ENCODE measurements around the gene LRRK2. TPM values are rescaled to one million over a fixed set of nuclear protein-coding genes. Genes with fewer than 3 reads are reported as not detected.
"Not testable (repeated sequence)": the region's sequence is repeated elsewhere in the genome, so short reads cannot be mapped to it uniquely, and the experiment has no call there.

Gene LRRK2
- total RNA-seq, 3 donors from 2014 or later: 11.1 to 30.9 (median 13.5) TPM

DNA sequence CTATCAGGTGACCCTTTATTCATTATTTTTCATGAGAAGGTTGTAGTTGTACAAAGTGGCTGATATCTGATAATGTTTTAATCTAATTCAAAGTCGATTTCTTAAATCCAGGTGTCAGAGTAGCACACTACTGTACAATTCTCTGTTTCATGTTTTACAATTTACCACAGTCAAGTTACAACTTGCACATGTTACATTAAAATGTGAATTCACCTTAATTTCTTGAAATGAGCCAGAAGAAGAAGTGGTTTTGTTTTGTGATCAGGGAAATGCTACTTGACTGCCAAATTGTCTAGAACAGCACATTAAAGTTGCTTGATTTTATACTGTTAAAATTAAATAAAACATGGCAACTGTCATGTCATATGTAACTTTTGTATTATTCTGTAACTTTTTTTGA is 23.2 kb downstream of the LRRK2 start:
- no peaks in the 10 kb centered on the region for H3K4me1 ChIP-seq
- H3K4me3 ChIP-seq: no peak overlapping the region
- no peaks in the 10 kb centered on the region for H3K9me3 ChIP-seq
- intact Hi-C loops (cut with DNase I; ENCODE audit: low total_unique reads): no loop called here
- no peak overlapping the region for H3K27ac ChIP-seq
- no peak for DNase-seq (ENCODE audit: low spot score in 2 of 2)
- no peaks in the 10 kb centered on the region for H3K36me3 ChIP-seq
- H3K27me3 ChIP-seq: no peaks in the 10 kb centered on the region
- TF ChIP-seq, protein P1, sequence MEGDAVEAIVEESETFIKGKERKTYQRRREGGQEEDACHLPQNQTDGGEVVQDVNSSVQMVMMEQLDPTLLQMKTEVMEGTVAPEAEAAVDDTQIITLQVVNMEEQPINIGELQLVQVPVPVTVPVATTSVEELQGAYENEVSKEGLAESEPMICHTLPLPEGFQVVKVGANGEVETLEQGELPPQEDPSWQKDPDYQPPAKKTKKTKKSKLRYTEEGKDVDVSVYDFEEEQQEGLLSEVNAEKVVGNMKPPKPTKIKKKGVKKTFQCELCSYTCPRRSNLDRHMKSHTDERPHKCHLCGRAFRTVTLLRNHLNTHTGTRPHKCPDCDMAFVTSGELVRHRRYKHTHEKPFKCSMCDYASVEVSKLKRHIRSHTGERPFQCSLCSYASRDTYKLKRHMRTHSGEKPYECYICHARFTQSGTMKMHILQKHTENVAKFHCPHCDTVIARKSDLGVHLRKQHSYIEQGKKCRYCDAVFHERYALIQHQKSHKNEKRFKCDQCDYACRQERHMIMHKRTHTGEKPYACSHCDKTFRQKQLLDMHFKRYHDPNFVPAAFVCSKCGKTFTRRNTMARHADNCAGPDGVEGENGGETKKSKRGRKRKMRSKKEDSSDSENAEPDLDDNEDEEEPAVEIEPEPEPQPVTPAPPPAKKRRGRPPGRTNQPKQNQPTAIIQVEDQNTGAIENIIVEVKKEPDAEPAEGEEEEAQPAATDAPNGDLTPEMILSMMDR (IDR thresholded peaks at IDR 0.05): no peak
- TF ChIP-seq POLR2A (IDR thresholded peaks at IDR 0.05): no peak
- no peak for TF ChIP-seq POLR2AphosphoS5 (IDR thresholded peaks at IDR 0.05)

DNA sequence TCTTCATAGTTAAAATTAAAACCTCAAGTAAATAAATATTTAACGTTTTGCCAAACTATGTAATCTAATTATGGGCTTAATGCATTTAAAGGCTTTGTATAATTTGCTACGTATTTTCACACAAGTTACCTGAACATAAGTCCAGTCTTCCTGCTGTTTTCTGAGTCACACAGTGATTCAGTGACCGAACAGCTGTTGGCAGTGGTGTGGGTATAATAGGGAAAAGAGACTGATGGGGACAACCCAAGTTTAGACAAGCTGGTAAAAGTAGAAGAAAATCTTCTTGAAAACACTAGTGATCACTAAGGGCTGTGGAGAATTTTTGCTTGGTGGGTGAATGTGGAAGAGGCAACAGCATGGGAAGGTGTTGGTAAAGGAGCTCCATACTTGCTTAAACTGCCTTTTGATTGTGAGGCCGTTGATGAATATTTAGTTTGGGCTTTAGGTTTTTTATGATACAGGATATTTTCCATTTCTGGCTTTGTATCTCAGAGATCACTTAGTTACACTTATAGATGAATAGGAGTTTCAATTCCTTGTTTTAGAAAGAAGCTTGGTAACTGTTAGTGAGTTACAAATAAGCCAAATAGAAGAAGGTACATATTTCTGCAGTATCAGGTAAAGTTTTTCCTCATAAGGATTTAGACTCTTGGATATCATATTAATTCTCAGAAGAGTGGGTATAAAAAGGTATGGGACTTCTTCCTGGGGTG is 23.9 kb downstream of the LRRK2 start:
- Histone ChIP-seq H3K36me3 (no peaks in the 10 kb centered on the region), H3K4me3 (no peak overlapping the region), H3K9me3 (no peaks in the 10 kb centered on the region), H3K27ac (no peak overlapping the region), H3K4me1 (no peaks in the 10 kb centered on the region), H3K27me3 (no peaks in the 10 kb centered on the region)
- no peak for DNase-seq (ENCODE audit: low spot score in 2 of 2)
- TF ChIP-seq, protein P1 (IDR thresholded peaks at IDR 0.05): no peak
- TF ChIP-seq POLR2AphosphoS5 (IDR thresholded peaks at IDR 0.05): no peak
- no peak for TF ChIP-seq POLR2A (IDR thresholded peaks at IDR 0.05)
- intact Hi-C loops (cut with DNase I; ENCODE audit: low total_unique reads): no loop called here

DNA sequence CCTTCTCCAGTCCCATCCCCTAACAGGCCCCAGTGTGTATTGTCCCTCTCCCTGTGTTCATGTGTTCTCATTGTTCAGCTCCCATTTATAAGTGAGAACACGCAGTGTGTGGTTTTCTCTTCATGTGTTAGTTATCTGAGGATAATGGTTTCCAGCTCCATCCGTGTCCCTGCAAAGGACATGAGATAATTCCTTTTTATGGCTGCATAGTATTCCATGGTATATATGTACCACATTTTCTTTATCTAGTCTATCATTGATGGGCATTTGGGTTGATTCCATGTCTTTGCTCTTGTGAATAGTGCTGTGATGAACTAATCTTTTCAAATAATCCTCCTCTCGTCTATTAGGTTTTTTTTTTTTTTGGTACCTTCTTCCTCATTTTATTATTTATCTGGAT is 25.9 kb downstream of the LRRK2 start:
- H3K27ac ChIP-seq; H3K4me3 ChIP-seq; DNase-seq (ENCODE audit: low spot score in 2 of 2); H3K36me3 ChIP-seq; H3K27me3 ChIP-seq; H3K9me3 ChIP-seq; intact Hi-C loops (cut with DNase I; ENCODE audit: low total_unique reads); H3K4me1 ChIP-seq: not testable (repeated sequence)

DNA sequence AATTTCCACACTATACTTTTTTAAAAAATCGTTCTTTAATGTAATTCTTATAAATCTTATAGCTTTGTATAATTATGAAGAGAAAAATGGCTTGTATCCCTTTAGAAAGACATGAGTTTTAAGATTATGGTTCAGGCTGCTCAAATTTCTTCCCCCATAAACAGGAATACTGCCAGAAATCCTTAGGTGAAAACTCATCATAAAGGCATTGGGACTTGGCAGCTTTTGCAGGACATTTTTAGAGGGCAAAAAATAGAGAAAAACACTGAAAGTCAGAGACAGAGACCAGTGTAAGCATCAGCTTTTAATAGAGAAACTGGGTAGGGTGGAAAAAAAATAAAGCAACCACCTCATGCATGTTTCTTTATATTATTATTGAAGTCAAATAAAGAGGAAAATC is 29.1 kb downstream of the LRRK2 start:
- no peaks in the 10 kb centered on the region for H3K4me1 ChIP-seq
- no peaks in the 10 kb centered on the region for H3K27me3 ChIP-seq
- no peak for DNase-seq (ENCODE audit: low spot score in 2 of 2)
- H3K4me3 ChIP-seq: no peak overlapping the region
- no peaks in the 10 kb centered on the region for H3K36me3 ChIP-seq
- no peaks in the 10 kb centered on the region for H3K9me3 ChIP-seq
- H3K27ac ChIP-seq: no peak overlapping the region
- TF ChIP-seq POLR2AphosphoS5 (IDR thresholded peaks at IDR 0.05) (no peak), POLR2A (IDR thresholded peaks at IDR 0.05) (no peak)
- TF ChIP-seq, protein P1 (IDR thresholded peaks at IDR 0.05): no peak
- intact Hi-C loops (cut with DNase I; ENCODE audit: low total_unique reads): no loop called here

DNA sequence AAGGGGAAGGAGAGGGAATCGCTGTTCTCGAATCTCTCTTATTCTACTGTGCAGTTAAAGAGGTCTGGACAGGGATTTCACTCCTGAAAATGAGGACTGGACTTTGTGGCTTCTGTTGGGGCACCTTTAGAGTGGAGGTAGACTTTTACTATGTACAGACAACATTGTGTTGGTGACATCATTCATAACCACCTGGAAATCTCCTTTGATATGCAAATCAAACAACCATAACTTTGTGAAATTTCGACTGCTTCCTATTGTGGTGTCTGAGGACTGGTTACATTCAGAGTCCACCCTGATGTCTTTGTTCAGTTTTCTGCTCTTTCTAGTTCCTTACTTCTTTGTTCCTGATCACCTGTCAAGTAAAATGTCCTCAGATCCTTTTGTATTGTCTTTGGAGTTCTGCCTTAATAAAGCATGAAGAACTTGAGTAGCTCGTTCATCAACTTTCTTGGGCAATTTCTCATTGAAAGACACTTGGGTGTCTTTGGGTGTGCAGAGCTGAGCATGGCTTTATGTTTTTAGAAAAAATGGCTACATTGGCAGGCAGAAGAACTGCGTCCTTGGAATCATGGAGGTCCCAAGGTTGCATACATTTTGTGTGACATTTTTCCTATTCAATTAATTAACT is 29.8 kb downstream of the LRRK2 start:
- intact Hi-C loops (cut with DNase I; ENCODE audit: low total_unique reads): no loop called here
- Histone ChIP-seq H3K27ac (no peak overlapping the region), H3K27me3 (no peaks in the 10 kb centered on the region), H3K36me3 (no peaks in the 10 kb centered on the region), H3K4me1 (no peaks in the 10 kb centered on the region), H3K9me3 (no peaks in the 10 kb centered on the region), H3K4me3 (no peak overlapping the region)
- TF ChIP-seq POLR2A (IDR thresholded peaks at IDR 0.05) (no peak), POLR2AphosphoS5 (IDR thresholded peaks at IDR 0.05) (no peak)
- TF ChIP-seq, protein P1 (IDR thresholded peaks at IDR 0.05): no peak
- no peak for DNase-seq (ENCODE audit: low spot score in 2 of 2)
